GM12801 (cell line): ENCODE results near the gene NHLRC1.

Experiments
- CTCF ChIP-seq: IDR thresholded peaks from one replicate; pipeline ENCODE4 v1.5.1; 2011; ENCODE audit warnings: control low read depth; ENCODE audit not compliant: insufficient read length; ENCODE audit errors: extremely low read depth

Gene NHLRC1

GRCh38 chr6:18122128-18123093 is at the start of gene NHLRC1:
TSS of gene NHLRC1 (minus strand) at chr6:18122677. CDS start at chr6:18122606, 71 bp downstream.
- no peak for TF ChIP-seq CTCF

GRCh38 chr6:18171871-18172270 is 49.4 kb upstream of the NHLRC1 start:
- TF ChIP-seq CTCF, result no peak

- TF ChIP-seq CTCF, result no peak
These were observed 45.8 kb upstream of the NHLRC1 start for GRCh38 chr6:18168264-18168663.

- TF ChIP-seq CTCF, result no peak
These were observed 44.0 kb upstream of the NHLRC1 start for GRCh38 chr6:18166312-18167036.

GRCh38 chr6:18165751-18166150 is 43.3 kb upstream of the NHLRC1 start:
- TF ChIP-seq CTCF, result no peak

GRCh38 chr6:18162401-18162800 is 39.9 kb upstream of the NHLRC1 start:
- no peak for TF ChIP-seq CTCF

- TF ChIP-seq CTCF, result no peak
These were observed 39.0 kb upstream of the NHLRC1 start for GRCh38 chr6:18161431-18161830.
